AG04449 (cell line): ENCODE data around the gene C20orf202.

Experiments used
- CTCF ChIA-PET: fragments of 350-600 bp; formaldehyde crosslinking; extraction: SDS; loops from one replicate; lab custom pipeline; 2021; ENCODE audit warnings: antibody characterized with exemption; lab: Yijun Ruan, JAX
- POLR2A ChIA-PET: fragments of 400-600, 350-600 bp; formaldehyde crosslinking; extraction: SDS; loops from one replicate; lab custom pipeline; 2020; ENCODE audit warnings: antibody characterized with exemption, inconsistent platforms; lab: Yijun Ruan, JAX
- DNase-seq: peaks from one replicate; pipeline ENCODE4 v3.0.0-alpha.2; 2010; ENCODE audit warnings: low read depth, low spot score
- H3K4me3 ChIP-seq: 2 replicates; pipeline ENCODE4 v1.5.1; 2011; ENCODE audit warnings: low read depth, mild to moderate bottlenecking, control low read depth, low read length
- CTCF ChIP-seq: IDR thresholded peaks from one replicate; pipeline ENCODE4 v1.5.1; 2011; ENCODE audit warnings: mild to moderate bottlenecking, moderate library complexity, low read length, control low read depth, inconsistent platforms; ENCODE audit not compliant: insufficient read depth; ENCODE audit errors: missing control alignments

C20orf202 gene

GRCh38 chr20:1254254-1254653 is 51.0 kb downstream of the C20orf202 start:
- H3K4me3 ChIP-seq = no peak overlapping the region
- DNase-seq = no peak
- CTCF ChIA-PET = no interaction called here
- TF ChIP-seq CTCF = no peak
- POLR2A ChIA-PET = no interaction called here

- no peak for DNase-seq
- TF ChIP-seq CTCF = no peak
- CTCF ChIA-PET = interaction anchor here (1.2 kb wide), 1 partner anchor 183 kb away, joined by 3 read pairs; no protein-coding TSS in a partner anchor
- POLR2A ChIA-PET = no interaction called here
- no peak overlapping the region for H3K4me3 ChIP-seq
Observed at GRCh38 chr20:1255675-1256074, 52.4 kb downstream of the C20orf202 start.
